AML-193 (cell line): Measurements from ENCODE around the gene ITGA11.
"Not testable (repeated sequence)": the region's sequence is repeated elsewhere in the genome, so short reads cannot be mapped to it uniquely, and the experiment has no call there.

Experiments used
- DNase-seq, 2 experiments: peaks; one replicate each; lab custom pipeline; 2025; lab: John Stamatoyannopoulos, UW

The ITGA11 gene

GRCh38 chr15:68411343-68411675 lies 20.7 kb downstream of the ITGA11 start:
- DNase-seq = no peak

- DNase-seq = no peak
These were observed 21.3 kb downstream of the ITGA11 start for GRCh38 chr15:68410466-68411342.

GRCh38 chr15:68409736-68410370 lies 22.1 kb downstream of the ITGA11 start:
- DNase-seq = no peak

- DNase-seq = no peak
These were observed 23.0 kb downstream of the ITGA11 start for GRCh38 chr15:68408971-68409370.

- DNase-seq = no peak
These were observed 23.8 kb downstream of the ITGA11 start for GRCh38 chr15:68407886-68408881.

- DNase-seq = no peak
These were observed 24.6 kb downstream of the ITGA11 start for GRCh38 chr15:68407141-68407885.

- DNase-seq = no peak
These were observed 26.3 kb downstream of the ITGA11 start for GRCh38 chr15:68405378-68406250.

- DNase-seq = no peak
These were observed 27.7 kb downstream of the ITGA11 start for GRCh38 chr15:68404056-68404798.

GRCh38 chr15:68403161-68403941 lies 28.6 kb downstream of the ITGA11 start:
- no peak for DNase-seq

- no peak for DNase-seq
These were observed 29.4 kb downstream of the ITGA11 start for GRCh38 chr15:68402432-68403160.

GRCh38 chr15:68401496-68402431 lies 30.2 kb downstream of the ITGA11 start:
- no peak for DNase-seq

- no peak for DNase-seq
These were observed 31.9 kb downstream of the ITGA11 start for GRCh38 chr15:68400066-68400456.

- DNase-seq = no peak
These were observed 32.6 kb downstream of the ITGA11 start for GRCh38 chr15:68399096-68400065.

GRCh38 chr15:68397999-68398398 lies 34.0 kb downstream of the ITGA11 start:
- DNase-seq = not testable (repeated sequence)

- DNase-seq = no peak
These were observed 35.9 kb downstream of the ITGA11 start for GRCh38 chr15:68396068-68396467.

- DNase-seq = no peak
These were observed 40.8 kb downstream of the ITGA11 start for GRCh38 chr15:68391121-68391520.
